ENCODE results near the gene RNF112.

GRCh38 chr17:19392303-19392702 lies 18.7 kb upstream of the RNF112 start:
- TF ChIP-seq POLR2AphosphoS5 (IDR thresholded peaks at IDR 0.05; ENCODE audit: low read depth, low read length) (no peak), POLR2A (IDR thresholded peaks at IDR 0.05; ENCODE audit: low read depth, low read length) (no peak)

Data from GM12892 (cell line).